WERI-Rb-1 (cell line): ENCODE data around the gene XPC.

Experiments
- DNase-seq: peaks from one replicate; pipeline ENCODE4 v3.0.0-alpha.2; 2020
- H3K27ac ChIP-seq: fragments of 250-450 bp; sonication (Bioruptor Pico); 2 replicates; pipeline ENCODE4 v1.5.1; 2020; ENCODE audit warnings: mild to moderate bottlenecking, moderate library complexity
- H3K27me3 ChIP-seq: fragments of 250-450 bp; sonication (Bioruptor Pico); 2 replicates; pipeline ENCODE4 v1.5.1; 2021; ENCODE audit warnings: mild to moderate bottlenecking, low read depth, moderate library complexity; ENCODE audit not compliant: insufficient read depth, severe bottlenecking
- H3K36me3 ChIP-seq: fragments of 250-450 bp; sonication (Bioruptor Pico); 2 replicates; pipeline ENCODE4 v1.5.1; 2020; ENCODE audit warnings: mild to moderate bottlenecking, moderate library complexity
- H3K4me3 ChIP-seq: 2 replicates; pipeline ENCODE4 v1.5.1; 2011; ENCODE audit warnings: low read depth, mild to moderate bottlenecking, control low read depth, low read length
- H3K9me3 ChIP-seq: fragments of 250-450 bp; sonication (Bioruptor Pico); 2 replicates; pipeline ENCODE4 v1.5.1; 2021; ENCODE audit warnings: mild to moderate bottlenecking, moderate library complexity; ENCODE audit not compliant: severe bottlenecking
- CTCF ChIP-seq: IDR thresholded peaks from 2 replicates; pipeline ENCODE4 v1.5.1; 2011; ENCODE audit warnings: low read depth, mild to moderate bottlenecking, control low read depth, inconsistent platforms, low read length

XPC gene

GRCh38 chr3:14141144-14141543 lies 37.3 kb downstream of the XPC start:
- Histone ChIP-seq H3K36me3 (peaks cover 51% of the 10 kb centered on the region), H3K9me3 (no peaks in the 10 kb centered on the region), H3K27ac (no peak overlapping the region), H3K27me3 (no peaks in the 10 kb centered on the region), H3K4me3 (no peak overlapping the region)
- TF ChIP-seq CTCF = no peak
- DNase-seq = no peak

- no peak for DNase-seq
- Histone ChIP-seq H3K9me3 (no peaks in the 10 kb centered on the region), H3K4me3 (no peak overlapping the region), H3K27me3 (no peaks in the 10 kb centered on the region), H3K27ac (no peak overlapping the region), H3K36me3 (peaks cover 51% of the 10 kb centered on the region)
- TF ChIP-seq CTCF = no peak
These were observed 37.7 kb downstream of the XPC start for GRCh38 chr3:14140668-14141067.

- Histone ChIP-seq H3K36me3 (peaks cover 51% of the 10 kb centered on the region), H3K9me3 (no peaks in the 10 kb centered on the region), H3K27ac (no peak overlapping the region), H3K4me3 (no peak overlapping the region), H3K27me3 (no peaks in the 10 kb centered on the region)
- DNase-seq = no peak
- TF ChIP-seq CTCF = no peak
These were observed 38.6 kb downstream of the XPC start for GRCh38 chr3:14139771-14140170.

GRCh38 chr3:14138878-14139655 lies 39.3 kb downstream of the XPC start:
- H3K27ac ChIP-seq = no peak overlapping the region
- no peaks in the 10 kb centered on the region for H3K9me3 ChIP-seq
- no peaks in the 10 kb centered on the region for H3K27me3 ChIP-seq
- peaks cover 50% of the 10 kb centered on the region for H3K36me3 ChIP-seq
- TF ChIP-seq CTCF = no peak
- no peak overlapping the region for H3K4me3 ChIP-seq
- DNase-seq = no peak

GRCh38 chr3:14138109-14138877 lies 40.1 kb downstream of the XPC start:
- peaks cover 53% of the 10 kb centered on the region for H3K36me3 ChIP-seq
- H3K27ac ChIP-seq = no peak overlapping the region
- no peaks in the 10 kb centered on the region for H3K9me3 ChIP-seq
- TF ChIP-seq CTCF = no peak
- no peak overlapping the region for H3K4me3 ChIP-seq
- DNase-seq = no peak
- H3K27me3 ChIP-seq = no peaks in the 10 kb centered on the region
